NOMO-1 treated with DMSO at 0.1 percent for 48 hours (cell line): ENCODE measurements around the gene PDLIM5.

Experiments
- DNase-seq: peaks from one replicate; lab custom pipeline; 2025; ENCODE audit not compliant: unreplicated experiment; lab: John Stamatoyannopoulos, UW

The PDLIM5 gene

DNA sequence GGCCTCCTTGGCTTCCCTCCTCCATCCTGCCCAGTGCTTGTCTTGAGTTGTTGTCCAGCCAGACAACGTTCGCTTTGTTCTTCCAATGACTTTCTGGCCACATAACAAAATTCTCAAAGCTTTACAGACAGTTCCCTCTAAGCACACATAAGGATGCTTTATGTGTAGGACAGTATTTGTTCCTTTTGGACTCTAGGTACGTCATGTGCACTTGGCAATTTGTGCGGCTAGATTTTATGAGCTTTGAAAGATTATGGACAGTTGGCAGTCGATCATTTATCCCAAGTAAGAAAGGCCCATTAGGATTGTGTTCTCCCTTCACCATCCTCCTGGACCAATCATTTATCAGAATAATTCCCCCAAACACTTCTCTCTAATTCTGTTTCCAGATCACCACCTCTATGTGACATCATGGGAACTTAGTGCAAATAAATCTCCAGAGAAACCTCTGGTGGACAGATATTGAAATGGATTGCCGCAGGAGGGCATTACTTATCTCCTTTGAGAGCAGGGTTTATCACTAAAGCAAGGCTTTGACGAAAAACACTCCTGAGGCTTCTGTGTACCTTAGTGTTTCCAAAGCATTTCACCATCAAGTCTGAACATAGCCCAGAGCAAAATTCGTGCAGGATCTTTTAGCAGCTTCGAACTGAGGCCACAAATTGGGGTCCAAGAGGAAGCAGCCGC, 228.6 kb downstream of the PDLIM5 start:
- no peak for DNase-seq

DNA sequence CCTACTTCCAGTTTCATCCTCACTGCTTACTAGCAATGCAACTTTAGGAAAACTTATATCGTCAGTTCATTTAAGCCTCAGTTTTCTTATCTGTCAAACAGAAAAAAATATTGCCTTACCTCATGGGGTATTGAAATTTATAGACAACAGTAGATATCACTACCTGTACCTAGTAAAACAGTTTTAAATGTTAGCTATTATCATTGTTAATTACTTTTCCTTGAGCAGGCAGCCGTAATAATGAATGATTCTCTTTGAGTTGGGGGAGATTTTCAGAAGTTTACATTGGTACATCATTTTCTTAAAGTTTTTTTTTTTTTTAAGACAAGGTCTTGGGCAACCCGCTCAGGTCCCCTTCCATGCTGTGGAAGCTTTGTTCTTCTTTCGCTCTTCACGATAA, 234.3 kb downstream of the PDLIM5 start:
- no peak for DNase-seq

DNA sequence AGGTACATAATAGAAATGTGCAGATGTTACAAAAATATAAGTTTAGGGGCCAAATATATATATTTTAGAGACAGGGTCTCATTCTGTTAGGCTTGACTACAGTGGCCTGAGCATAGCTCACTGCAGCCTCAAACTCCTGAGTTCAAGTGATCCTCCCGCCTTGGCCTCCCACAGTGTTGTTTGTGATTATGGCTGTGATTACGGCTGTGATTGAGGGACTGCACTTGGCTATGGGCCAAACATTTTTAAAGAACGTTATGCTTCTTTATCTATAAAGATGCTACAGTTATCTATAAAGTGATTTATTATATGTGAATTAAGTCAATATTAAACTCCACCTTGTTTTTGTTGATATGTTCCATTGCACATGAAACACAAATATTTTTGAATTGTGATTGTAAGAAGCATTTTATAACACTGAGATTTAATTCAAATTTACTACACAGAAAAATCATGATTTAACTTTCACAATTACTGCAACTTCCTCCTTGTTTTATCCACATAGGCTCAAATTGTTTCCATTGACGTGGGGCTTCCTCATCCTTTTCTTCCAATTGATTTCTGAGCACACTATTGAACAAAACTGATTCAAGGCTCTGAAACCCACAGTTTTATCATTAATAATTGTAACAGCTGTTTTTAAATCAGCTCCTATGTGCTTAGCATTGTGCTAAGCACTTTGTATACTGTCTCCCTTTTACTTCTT, 237.6 kb downstream of the PDLIM5 start:
- DNase-seq = peak; percentile 4

DNA sequence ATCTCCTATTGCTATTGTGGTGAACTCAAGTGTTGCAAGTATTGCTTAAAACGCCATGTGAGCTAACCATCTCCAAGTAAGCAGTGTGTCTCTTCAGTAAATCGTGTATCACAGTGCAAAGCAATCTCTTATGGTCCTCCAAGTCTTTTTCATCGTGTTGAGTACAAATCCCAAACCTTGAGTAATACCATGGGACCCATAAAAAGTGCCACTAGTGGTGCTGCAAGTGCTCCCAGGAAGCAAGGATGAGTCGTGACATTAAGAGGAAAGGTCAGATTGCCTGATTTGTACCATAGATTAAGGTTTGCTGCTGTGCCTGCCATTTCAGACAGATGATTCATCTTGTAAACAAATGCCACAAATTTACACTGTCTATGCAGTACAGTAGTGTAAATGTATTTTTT, 239.1 kb downstream of the PDLIM5 start:
- no peak for DNase-seq

DNA sequence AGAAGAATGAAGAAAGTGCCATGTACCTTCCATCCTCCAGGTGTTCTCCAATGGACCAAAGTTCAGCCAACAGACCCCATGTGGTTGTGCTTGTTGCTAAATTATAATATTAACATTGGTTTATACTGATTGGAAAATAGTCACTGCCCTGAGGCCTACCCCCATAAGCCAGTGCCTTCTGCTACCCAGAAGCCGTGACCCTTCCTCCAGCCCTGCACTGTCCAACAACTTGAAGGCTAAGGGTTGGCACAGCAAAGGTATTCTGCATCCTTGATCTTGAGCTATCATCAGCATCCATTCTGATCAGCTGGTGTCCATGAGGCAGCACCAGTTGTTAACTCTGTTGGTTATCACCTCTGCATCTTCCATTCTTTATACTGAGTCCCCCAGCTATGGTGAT, 239.8 kb downstream of the PDLIM5 start:
- DNase-seq = no peak

DNA sequence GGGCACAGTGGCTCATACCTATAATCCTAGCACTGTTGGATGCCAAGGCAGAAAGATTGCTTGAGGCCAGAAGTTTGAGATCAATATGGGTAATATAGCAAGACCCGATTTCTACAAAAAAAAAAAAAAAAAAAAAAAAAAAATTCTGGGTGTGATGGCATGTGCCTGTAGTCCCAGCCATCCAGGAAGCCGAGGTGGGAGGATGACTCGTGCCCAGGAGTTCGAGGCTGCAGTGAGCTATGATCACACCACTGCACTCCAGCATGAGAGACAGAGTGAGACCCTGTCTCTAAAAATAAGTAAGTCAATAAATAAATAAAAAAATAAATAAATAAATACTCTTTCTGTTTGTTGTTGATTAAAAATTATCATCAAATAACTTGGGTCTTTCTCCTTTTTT, 243.6 kb downstream of the PDLIM5 start:
- no peak for DNase-seq

DNA sequence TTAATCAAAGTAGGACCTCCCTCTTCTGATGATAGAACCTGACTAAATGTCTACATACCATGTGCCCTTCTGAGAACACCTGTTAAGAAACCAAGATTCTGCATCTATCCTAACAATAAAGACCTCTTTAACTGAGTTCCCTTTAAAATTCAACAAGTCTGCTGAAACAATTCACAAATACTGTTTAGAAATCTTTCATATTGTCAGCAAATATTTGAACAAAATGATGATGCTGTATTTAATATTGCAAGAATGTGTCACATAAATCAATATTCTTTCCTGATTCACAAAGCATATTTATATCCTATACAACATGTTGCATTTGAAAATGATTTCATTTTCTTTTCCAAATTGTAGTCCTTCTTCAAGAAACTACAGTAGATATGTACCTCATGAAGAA, 246.4 kb downstream of the PDLIM5 start:
- DNase-seq = no peak

DNA sequence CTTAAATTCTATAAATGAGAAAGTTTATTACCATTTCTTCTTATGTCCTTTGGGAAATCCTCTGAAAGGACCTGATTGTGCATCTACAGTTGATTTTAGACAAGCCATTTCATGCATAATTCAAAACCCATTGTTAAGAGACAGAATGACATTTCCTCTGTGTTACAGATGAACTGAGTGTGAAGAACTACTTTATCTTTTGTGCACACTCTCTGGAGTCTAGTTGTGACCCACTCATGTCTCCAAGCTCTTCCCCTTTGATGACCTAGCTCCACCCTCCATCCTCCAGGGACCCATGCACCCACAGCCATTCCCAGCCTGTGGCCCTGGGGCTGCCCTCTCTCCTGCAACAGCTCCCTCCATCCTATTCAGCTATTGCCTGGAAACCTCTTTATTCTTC, 248.6 kb downstream of the PDLIM5 start:
- DNase-seq = no peak

DNA sequence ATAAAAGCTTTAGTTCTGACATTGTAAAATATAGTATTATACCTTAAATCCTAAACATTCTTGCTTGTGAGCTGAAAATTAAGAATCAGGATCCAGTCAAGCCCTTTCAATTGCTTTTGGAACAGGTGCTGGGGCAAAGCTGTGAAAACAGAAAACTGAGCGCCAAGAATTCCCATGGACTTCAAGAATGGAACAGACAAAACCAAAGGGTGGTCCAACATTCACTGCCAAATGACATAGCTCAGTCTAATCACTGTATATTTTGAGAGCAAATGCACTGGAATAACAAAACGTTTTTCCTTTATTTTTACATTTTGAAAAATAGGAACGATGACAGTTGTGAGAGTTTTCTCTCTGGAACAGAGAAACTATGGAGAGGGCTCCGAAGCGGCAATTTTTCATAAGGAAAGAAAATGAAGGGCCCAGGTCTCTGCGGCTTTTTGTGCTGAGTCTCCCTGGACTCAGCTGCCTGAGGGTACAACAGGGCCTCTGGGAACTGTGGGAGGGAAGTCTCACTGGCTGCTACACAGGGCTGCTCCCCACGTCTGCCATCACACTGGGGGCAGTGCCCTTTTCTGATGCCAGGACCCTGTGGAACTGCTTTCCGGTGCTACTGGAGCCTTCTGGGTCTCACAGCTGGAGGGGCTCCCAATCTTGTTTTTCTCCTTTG, 250.0 kb downstream of the PDLIM5 start:
- no peak for DNase-seq

DNA sequence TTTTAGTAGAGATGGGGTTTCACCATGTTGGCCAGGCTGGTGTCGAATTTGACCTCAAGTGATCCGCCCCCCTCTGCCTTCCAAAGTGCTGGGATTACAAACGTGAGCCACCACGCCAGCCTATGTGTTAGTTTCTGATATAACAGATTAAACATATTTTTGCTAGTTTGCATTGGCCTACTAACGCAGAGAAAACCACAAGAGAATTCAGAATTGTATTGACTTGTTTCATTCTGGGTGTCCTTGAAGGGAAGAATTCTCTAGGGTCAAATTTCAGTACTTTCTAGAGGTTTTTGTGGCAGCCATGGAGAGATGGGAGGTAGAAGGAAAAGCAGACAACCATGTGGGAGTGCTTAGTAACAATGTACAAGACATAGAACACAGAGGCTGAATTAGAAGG, 259.9 kb downstream of the PDLIM5 start:
- DNase-seq = no peak

DNA sequence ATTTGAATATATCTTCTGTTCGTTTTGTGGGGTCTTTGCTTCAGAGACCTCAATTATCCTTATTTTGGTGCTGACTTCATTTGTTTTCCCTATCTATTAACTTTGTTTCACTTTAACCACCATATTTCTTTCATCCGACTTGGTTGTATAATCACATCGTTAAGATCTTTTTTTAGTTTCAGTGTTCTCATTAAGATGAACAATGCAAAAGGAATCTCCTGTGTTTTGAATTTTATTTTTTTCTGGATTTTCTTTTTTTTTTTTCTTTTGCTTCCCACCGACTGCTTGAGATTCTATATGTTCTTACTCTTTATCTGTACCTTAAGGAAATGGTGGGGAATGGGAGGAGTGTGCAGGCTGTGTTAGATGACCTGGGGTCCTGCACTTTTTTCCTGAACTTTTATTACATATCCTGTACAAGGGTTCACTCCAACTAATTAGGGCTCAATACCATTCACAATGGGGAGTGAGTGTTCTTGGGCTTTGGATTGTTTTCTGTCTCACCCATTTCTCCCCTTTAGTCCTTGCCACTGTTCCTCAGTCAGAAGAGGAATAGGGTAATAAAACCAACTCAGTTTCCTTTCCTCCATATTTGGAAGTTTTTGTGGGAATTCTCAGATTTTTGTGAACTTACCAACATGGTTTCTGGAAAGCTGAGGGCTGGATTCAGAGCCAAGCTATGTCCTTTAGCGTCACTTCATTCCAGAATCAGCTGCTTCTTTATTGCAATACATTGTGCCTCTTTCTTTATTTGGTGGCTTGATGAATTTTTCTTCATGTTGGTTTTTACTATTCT, 262.8 kb downstream of the PDLIM5 start:
- no peak for DNase-seq

DNA sequence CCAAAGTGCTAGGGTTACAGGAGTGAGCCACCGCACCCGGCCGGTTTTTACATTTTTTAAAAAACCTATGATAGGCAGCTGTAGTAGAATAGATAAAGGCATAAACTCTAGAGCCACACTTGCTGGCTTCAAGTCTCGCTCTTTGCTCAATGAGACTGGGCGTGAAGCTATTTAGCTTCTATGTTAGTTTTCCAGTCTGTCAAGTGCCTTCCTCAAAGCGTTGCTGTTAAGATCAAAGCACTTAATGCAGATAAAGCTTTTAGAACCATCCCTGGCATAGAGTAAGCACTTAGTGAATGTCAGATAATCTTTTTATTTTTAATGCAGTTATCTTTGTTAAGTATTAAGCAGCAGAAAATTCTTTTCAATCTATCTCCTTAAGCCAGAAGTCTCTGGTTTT, 264.0 kb downstream of the PDLIM5 start:
- no peak for DNase-seq
